Gastroesophageal sphincter (tissue), 2 donors: ENCODE measurements around the gene LMNTD2.

ENCODE experiments used
- EP300 ChIP-seq: sonication (generic); formaldehyde crosslinking; IDR thresholded peaks from one replicate; pipeline ENCODE4 v1.6.1; 2017; ENCODE audit warnings: antibody characterized with exemption, mild to moderate bottlenecking
- POLR2A ChIP-seq, 2 donors: fragments of 450-650 bp; IDR thresholded peaks; one replicate each; pipeline ENCODE4 v1.6.1; 2017; ENCODE audit warnings: antibody characterized with exemption in 2 of 2, mild to moderate bottlenecking in 2 of 2, moderate library complexity in 1 of 2

GRCh38 chr11:598005-598680, 37.6 kb upstream of the LMNTD2 start:
- no peak for TF ChIP-seq POLR2A (IDR thresholded peaks at IDR 0.05)
- no peak for TF ChIP-seq EP300
